GM19035 (cell line): ENCODE results near the gene TMPRSS3.

Experiments used
- ATAC-seq: cut with Tn5 transposase; IDR thresholded peaks from one replicate; pipeline ENCODE4 v1.9.1; 2021; ENCODE audit not compliant: unreplicated experiment

The TMPRSS3 gene

GRCh38 chr21:42353623-42354022, 42.2 kb downstream of the TMPRSS3 start:
- ATAC-seq, result no peak

DNA sequence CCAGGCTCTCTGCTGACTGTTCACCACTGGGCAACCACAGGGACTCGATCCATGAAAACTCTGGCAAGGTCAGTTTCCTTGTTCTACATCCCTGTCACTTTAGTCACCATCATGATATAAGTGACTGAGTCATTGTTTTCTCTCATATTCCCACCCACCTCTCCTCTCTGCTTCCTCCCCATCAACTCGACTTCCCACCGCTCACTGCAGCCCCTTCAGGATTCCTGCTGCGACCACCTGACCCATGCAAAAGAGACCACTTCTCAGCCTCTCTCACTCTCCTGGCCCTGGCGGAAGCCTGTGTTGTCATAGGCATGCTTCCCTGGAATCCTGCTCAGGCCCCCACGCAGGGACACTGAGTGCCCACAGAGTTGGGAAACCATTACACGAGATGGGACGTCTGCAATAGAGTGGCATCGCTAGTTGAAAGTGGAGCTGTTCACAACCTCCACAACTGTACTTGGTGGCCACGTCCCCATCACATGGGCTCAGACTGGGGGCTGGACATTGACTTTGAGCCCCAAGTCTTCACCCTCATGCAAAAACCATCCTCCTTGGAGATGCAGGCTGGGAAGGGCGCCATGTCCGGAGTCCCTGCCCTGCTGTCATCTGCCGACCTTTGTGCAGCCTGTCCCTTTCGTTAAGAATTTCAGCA, 43.3 kb downstream of the TMPRSS3 start:
- ATAC-seq, result no peak

GRCh38 chr21:42351626-42352440, 44.0 kb downstream of the TMPRSS3 start:
- no peak for ATAC-seq

DNA sequence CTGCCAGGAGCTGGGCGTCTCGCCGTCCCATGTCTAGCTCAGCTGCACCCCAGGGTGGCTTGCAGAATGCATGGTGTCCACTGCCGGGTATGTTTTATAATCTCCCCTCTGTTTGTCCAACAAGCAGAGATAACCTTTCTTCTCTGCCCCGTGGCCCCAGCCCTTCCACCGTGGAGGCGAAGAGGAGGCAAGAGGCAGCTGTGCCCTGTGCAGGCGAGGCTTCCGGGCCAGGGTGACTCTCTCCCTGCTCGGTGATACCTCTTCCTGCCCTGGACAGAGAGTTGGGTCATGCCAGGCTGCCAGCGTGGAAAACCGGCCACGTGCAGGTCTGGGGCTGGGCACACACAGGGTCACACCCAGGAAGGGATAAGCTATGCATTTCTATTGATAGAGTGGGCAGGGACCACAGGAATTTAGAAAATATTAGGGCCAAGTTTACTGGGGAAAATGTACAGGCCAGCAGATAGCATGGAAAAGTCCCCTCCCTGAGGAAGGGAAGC, 44.9 kb downstream of the TMPRSS3 start, which contains the start of gene TFF2:
Gene TFF2 (minus strand): TSS at position 68 of the 500 bp plus-strand sequence. CDS start 37 bp downstream, at position 31.
- ATAC-seq, result no peak

DNA sequence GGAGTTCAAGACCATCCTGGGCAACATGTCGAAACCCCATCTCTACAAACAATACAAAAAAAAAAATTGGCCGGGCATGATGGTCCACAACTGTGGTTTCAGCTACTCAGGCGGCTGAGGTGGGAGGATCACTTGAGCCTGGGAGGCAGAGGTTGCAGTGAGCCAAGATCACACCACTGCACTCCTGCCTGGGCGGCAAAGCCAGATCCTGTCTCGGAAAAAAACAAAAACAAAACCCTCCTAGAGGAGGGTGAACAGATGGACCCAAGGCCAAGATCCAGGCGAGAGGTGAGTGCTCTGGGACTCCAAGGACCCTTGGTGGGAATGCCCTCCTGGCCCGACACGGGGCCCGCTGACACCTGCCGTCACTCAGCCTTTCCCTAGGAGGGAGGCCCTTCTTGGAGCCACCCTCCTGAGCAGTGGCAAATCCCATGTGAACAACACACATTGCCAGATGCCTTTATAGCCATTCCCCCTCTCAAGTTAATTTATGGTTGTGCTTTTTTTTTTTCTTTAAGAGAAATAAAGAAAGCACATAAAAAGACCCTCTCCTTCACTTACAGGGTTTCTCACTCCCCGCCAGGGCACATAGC, 45.4 kb downstream of the TMPRSS3 start:
- no peak for ATAC-seq

GRCh38 chr21:42349420-42350317, 46.2 kb downstream of the TMPRSS3 start:
- ATAC-seq, result no peak

- no peak for ATAC-seq
These were observed 47.1 kb downstream of the TMPRSS3 start for GRCh38 chr21:42348762-42349161.

DNA sequence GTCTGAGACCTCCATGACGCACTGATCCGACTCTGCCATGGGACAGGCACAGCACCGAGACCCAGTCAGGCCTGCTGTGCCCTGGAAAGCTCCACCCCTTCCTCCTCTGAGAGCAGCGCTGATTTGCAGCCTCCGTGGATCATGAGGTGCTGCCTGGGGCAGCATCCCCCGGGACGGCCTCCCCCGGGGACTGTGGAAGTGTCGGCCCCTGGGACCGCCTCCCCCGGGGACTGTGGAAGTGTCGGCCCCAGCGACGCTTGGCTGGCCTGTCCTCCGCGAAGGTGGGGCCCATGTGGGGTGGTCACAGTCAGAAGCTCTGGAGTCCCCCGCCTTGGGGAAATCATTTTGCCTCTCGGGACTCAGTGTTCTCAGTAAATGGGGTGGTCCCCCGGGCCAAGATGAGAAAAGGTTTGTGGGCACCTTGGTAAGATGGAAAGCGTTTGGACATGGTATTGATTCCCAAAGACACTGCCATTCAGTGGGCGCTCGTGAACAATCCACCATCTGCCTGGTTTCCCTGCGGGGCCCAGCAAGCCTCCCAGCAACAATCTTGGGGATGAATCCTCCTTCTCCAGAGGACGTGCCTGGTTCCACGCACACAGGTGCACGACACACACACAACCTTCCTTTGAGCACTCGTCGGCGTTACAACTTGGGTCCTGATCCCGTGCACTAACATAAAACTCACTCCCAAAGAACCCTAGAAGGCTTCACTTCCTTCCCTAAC, 48.1 kb downstream of the TMPRSS3 start:
- ATAC-seq, result no peak

- no peak for ATAC-seq
These were observed 48.8 kb downstream of the TMPRSS3 start for GRCh38 chr21:42346866-42347600.

DNA sequence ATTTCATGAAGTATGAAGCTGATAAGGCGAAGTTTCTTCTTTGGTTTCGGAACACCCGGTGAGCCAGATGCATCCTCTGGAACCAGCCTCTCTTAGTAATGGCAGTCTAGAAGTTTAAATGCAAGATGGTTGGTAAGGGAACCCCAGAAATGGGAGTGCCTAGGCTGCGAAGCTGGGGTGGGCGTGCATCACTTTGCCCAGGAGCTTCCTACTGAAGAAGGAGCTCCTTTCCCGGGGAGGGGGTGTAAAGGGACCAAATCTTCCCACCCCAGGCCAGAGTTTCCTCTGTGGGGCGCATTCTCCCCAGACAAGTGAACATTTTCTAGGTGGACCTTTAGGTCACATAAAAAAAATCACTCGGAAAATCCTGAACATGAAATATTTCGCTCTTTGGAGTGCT, 49.4 kb downstream of the TMPRSS3 start:
- ATAC-seq, result no peak

DNA sequence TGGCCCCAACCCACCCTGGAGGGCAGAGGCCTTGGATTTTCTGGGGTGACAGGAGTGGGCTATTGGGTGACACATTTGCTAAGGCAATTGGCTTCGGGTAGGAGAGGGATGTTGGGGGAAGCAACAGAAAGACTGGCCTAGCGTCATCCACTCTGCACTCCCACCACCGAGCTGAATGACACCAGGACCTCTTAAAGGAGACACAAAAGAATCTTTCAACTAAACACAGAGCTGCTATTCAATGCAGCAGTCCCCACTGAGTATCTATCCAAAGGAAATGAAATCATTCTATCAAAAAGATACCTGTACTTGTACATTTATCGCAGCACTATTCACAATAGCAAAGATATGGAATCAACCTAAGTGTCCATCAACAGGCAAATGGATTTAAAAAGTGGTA, 51.2 kb downstream of the TMPRSS3 start:
- no peak for ATAC-seq

DNA sequence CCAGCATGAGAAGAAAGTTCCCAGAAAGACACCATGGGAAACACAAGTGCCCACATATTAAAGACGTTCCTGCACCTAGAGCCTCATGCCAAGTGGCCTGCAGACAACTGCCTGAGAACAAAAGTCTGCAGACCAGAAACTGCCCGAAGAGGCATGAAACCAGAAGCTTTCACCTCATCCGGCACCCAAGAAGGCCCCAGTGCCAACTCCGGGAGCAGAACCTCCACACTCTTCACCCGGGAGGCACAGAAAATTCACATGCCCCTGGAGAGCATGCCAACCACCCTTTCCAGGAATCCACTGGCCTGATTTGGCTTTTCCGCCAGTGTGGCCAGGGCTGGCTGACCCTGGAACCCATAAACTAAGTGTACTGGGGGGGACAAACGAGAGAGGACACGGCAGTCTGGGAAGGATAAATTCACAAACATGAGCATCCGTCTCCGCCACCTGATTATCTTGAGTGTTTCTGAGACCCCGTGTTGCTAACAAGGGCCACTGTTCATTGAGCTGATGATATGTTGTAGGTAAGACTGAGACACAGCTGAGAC, 51.8 kb downstream of the TMPRSS3 start:
- no peak for ATAC-seq

GRCh38 chr21:42343556-42343955, 52.3 kb downstream of the TMPRSS3 start:
- ATAC-seq, result no peak

GRCh38 chr21:42343101-42343500, 52.8 kb downstream of the TMPRSS3 start:
- ATAC-seq, result no peak

- no peak for ATAC-seq
These were observed 53.9 kb downstream of the TMPRSS3 start for GRCh38 chr21:42341776-42342542.

DNA sequence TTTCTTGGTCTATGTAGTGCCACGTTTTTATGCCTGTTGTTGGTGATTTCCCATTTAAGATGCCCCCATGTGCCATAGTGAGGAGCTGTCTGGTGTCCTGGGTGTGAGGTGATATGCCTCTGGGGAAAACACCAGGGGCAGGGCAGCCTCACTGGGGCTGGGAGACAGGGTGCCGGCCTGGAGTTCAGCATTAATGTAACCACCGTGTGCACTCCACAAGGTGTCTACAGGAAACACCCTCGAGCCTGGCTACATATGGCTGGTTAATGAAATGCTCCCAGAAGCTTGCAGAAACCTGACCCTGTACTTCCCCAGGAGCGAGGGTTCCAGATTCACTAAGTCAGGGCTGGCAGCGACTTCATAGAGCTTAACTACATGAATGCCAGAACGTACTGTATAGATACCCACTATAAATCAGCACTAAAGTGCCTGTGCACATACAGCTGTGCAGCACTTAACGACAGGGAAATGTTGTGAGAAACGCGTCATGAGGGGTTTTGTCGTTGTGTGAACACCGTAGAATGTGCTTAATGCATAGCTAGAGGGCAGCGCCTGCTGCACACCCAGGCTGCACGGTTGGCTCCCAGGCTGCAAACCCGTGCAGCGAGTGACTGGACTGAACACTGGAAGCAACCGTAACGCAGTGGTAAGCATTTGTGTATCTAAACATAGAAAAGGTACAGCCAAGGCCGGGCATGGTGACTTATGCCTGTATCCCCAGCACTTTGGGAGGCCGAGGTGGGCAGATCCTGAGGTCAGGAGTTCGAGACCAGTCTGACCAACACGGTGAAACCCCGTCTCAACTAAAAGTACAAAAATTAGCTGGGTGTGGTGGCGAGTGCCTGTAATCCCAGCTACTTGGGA, 55.4 kb downstream of the TMPRSS3 start:
- ATAC-seq, result no peak
